Suprapubic skin (tissue), 4 donors: Measurements from ENCODE around the gene CMPK2. TPM values are rescaled to one million over a fixed set of nuclear protein-coding genes. Genes with fewer than 3 reads are reported as not detected.

Experiments
- DNase-seq, 2 donors: peaks; one replicate each; pipeline ENCODE4 v3.0.0-alpha.2; 2019; ENCODE audit warnings: low spot score in 2 of 2
- H3K27ac ChIP-seq: fragments of 200-600 bp; sonication (generic); one replicate; pipeline ENCODE4 v1.5.1; 2019
- H3K27me3 ChIP-seq: fragments of 200-600 bp; sonication (generic); one replicate; pipeline ENCODE4 v1.5.1; 2019
- H3K36me3 ChIP-seq: fragments of 200-600 bp; sonication (generic); one replicate; pipeline ENCODE4 v1.5.1; 2019
- H3K4me1 ChIP-seq: fragments of 200-600 bp; sonication (generic); one replicate; pipeline ENCODE4 v1.5.1; 2019
- H3K4me3 ChIP-seq: fragments of 200-600 bp; sonication (generic); one replicate; pipeline ENCODE4 v1.5.1; 2019; ENCODE audit warnings: mild to moderate bottlenecking
- H3K9me3 ChIP-seq: fragments of 200-600 bp; sonication (generic); one replicate; pipeline ENCODE4 v1.5.1; 2019
- CTCF ChIP-seq, 2 donors: fragments of 200-600 bp in 1 of 2; fragments of 450-650 bp in 1 of 2; sonication (generic) in 1 of 2; IDR thresholded peaks; one replicate each; pipeline ENCODE4 v1.5.1; 2016 to 2019; ENCODE audit warnings: antibody characterized with exemption in 2 of 2, mild to moderate bottlenecking in 1 of 2, moderate library complexity in 1 of 2
- EP300 ChIP-seq: sonication (generic); formaldehyde crosslinking; IDR thresholded peaks from one replicate; pipeline ENCODE4 v1.6.1; 2017; ENCODE audit warnings: antibody characterized with exemption
- POLR2A ChIP-seq, 2 donors: fragments of 450-650 bp; IDR thresholded peaks; one replicate each; pipeline ENCODE4 v1.6.1; 2017; ENCODE audit warnings: antibody characterized with exemption in 2 of 2, mild to moderate bottlenecking in 2 of 2, moderate library complexity in 2 of 2
- POLR2AphosphoS5 ChIP-seq, 3 donors: sonication (generic); formaldehyde crosslinking; IDR thresholded peaks; one replicate each; pipeline ENCODE4 v1.6.1; 2017; ENCODE audit warnings: antibody characterized with exemption in 3 of 3
- WGBS: methylation state at CpG from one replicate; pipeline ENCODE4 v1.1.5; 2018; 5-methylcytosine and 5-hydroxymethylcytosine counted together
- total RNA-seq, 4 donors: library from RNA; depleted of rRNA; stranded (reverse); fragments of >200 nt; gene quantifications; one replicate each; pipeline ENCODE4 v1.1.0, GENCODE V29; 2016

CMPK2 gene
- total RNA-seq, 4 donors from 2014 or later, result 0.83 to 3.1 (median 1.3) TPM

DNA sequence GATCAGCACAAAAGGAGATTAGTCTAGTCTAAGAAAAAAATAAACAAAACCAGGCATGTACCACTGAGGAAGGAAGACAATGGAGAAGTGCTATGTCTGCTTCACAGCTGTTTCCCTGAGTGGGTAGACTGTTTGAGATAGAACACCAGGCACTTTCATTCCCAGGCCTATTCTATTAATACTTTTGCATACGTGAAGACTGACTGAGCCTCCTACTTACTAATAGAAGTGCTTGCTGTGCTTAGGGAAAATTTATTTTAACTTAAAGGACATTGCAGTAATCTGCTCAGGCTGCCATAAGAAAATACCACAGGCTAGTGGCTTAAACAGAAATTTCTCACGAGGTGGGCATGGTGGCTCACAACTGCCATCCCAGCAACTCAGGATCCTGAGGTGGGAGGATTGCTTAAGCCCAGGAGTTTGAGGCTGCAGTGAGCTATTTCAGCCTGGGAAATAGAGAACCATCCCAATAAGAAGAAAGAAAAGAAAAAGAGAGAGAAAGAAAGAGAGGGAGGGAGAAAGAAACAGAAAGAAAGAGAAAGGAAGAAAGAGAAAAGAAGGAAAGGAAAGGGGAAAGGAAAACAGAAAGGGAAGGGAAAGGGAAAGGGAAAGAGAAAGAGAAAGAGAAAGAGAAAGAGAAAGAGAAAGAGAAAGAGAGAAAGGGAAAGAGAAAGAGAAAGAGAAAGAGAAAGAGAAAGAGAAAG, 33.0 kb downstream of the CMPK2 start:
- TF ChIP-seq CTCF (IDR thresholded peaks at IDR 0.05) (no peak), EP300 (no peak), POLR2A (IDR thresholded peaks at IDR 0.05) (no peak), POLR2AphosphoS5 (IDR thresholded peaks at IDR 0.05) (no peak)
- peaks cover 8% of the 10 kb centered on the region for H3K4me1 ChIP-seq
- H3K27ac ChIP-seq, result no peak overlapping the region
- WGBS, result 69% methylated on average over 2 of the region's 2 CpGs
- H3K4me3 ChIP-seq, result no peak overlapping the region
- no peak for DNase-seq
- H3K36me3 ChIP-seq, result no peaks in the 10 kb centered on the region
- H3K27me3 ChIP-seq, result no peaks in the 10 kb centered on the region
- H3K9me3 ChIP-seq, result peaks cover 15% of the 10 kb centered on the region

DNA sequence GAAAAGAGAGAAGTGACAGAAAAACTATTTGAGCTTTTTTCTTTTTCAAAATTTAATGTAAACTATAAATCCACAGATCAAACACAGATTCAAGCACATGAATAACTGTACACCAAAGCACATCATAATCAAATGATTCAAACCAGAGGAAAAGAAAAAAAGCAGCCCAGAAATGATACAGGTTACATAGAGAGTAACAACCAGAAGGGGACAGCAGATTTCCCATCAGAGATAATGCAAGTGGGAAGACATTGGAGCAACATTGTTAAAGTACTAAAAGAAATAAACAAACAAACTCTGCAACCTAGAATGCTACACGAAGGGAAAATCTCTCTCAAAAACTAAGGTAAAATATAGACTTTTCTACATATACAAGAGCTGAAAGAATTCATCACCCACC, 34.5 kb downstream of the CMPK2 start:
- Histone ChIP-seq H3K4me1 (peaks cover 19% of the 10 kb centered on the region), H3K9me3 (peaks cover 15% of the 10 kb centered on the region), H3K27ac (no peak overlapping the region), H3K4me3 (no peak overlapping the region), H3K36me3 (no peaks in the 10 kb centered on the region), H3K27me3 (no peaks in the 10 kb centered on the region)
- TF ChIP-seq CTCF (IDR thresholded peaks at IDR 0.05), result no peak
- TF ChIP-seq POLR2A (IDR thresholded peaks at IDR 0.05), result no peak
- TF ChIP-seq EP300, result no peak
- TF ChIP-seq POLR2AphosphoS5 (IDR thresholded peaks at IDR 0.05), result no peak
- no peak for DNase-seq
- WGBS, result 80% methylated on average over 1 of the region's 1 CpG

DNA sequence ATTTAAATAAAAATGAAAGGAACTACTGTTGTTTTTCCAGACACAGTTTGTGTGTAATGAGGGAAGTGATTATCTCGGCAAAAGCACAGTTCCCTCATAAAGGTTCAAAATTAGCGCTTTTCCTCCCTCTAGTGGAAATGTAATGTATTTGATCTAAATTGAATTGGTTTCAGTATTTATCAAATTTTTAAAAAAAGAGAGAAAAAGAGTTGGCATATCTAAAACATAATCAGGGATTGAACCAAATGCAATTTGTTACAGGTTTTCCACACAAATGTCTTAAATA, 37.5 kb downstream of the CMPK2 start:
- Histone ChIP-seq H3K4me1 (peaks cover 19% of the 10 kb centered on the region), H3K36me3 (no peaks in the 10 kb centered on the region), H3K4me3 (no peak overlapping the region), H3K9me3 (peaks cover 10% of the 10 kb centered on the region), H3K27ac (no peak overlapping the region), H3K27me3 (no peaks in the 10 kb centered on the region)
- WGBS, result 8% methylated on average over 2 of the region's 2 CpGs
- no peak for DNase-seq
- TF ChIP-seq POLR2A (IDR thresholded peaks at IDR 0.05), result no peak
- TF ChIP-seq POLR2AphosphoS5 (IDR thresholded peaks at IDR 0.05), result no peak
- no peak for TF ChIP-seq EP300
- peak in 1 of 2 donors; percentile 5 for TF ChIP-seq CTCF (IDR thresholded peaks at IDR 0.05)

- 40% methylated on average over 5 of the region's 5 CpGs for WGBS
- Histone ChIP-seq H3K27ac (no peak overlapping the region), H3K36me3 (no peaks in the 10 kb centered on the region), H3K9me3 (peaks cover 9% of the 10 kb centered on the region), H3K27me3 (no peaks in the 10 kb centered on the region), H3K4me1 (peaks cover 19% of the 10 kb centered on the region), H3K4me3 (no peak overlapping the region)
- no peak for DNase-seq
- no peak for TF ChIP-seq EP300
- TF ChIP-seq CTCF (IDR thresholded peaks at IDR 0.05), result no peak
- no peak for TF ChIP-seq POLR2A (IDR thresholded peaks at IDR 0.05)
- TF ChIP-seq POLR2AphosphoS5 (IDR thresholded peaks at IDR 0.05), result no peak
Observed at GRCh38 chr2:6827566-6828298, 38.0 kb downstream of the CMPK2 start.

DNA sequence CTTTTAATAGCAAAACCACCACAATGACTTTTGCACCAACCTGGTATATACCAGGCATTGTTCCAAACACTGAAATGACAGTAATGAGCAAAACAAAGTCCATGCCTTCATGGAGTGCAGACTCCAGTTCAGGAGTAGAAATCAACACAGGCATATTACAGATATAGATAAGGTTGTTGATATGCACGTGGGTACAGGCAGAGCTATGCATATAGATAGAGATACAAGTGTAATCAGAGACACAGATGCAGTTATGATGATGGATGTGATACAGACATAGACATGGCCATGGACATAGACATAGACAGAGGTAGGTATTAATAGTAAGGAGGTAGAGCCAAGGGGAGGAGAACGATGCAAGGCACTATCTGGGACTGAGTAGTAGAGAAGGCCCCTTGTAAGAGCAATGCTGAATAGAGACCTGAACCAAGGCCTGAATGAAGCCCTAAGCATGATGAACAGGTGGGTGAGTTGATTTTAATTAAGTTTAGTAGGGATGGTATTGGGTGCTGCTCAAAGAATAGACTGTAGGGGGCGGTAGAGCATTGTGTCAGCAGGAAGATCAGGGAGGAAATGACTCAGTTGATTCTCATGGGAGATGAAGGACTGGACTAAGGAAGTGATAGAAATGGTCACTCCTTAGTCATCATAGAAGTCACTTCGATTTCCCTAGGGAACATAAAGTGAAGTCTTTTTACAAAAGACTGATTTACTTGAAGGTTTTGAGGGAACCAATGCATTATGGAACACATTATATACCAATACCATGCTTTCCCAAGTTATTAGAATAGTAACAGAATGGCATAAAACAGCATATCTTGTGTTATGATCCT, 39.4 kb downstream of the CMPK2 start:
- Histone ChIP-seq H3K4me3 (no peak overlapping the region), H3K4me1 (peaks cover 19% of the 10 kb centered on the region), H3K27ac (no peak overlapping the region), H3K9me3 (peaks cover 4% of the 10 kb centered on the region), H3K27me3 (no peaks in the 10 kb centered on the region), H3K36me3 (no peaks in the 10 kb centered on the region)
- DNase-seq, result no peak
- 58% methylated on average over 4 of the region's 4 CpGs for WGBS
- TF ChIP-seq POLR2A (IDR thresholded peaks at IDR 0.05) (no peak), CTCF (IDR thresholded peaks at IDR 0.05) (peak in 1 of 2 donors; percentile 26)
